ENCODE data around the gene ARHGAP11A. TPM values are rescaled to one million over a fixed set of nuclear protein-coding genes. Genes with fewer than 3 reads are reported as not detected.
"Not testable (repeated sequence)": the region's sequence is repeated elsewhere in the genome, so short reads cannot be mapped to it uniquely, and the experiment has no call there.

Gene ARHGAP11A
- polyA plus RNA-seq, 4 donors, result 1.3 to 15.1 (median 8.2) TPM

DNA sequence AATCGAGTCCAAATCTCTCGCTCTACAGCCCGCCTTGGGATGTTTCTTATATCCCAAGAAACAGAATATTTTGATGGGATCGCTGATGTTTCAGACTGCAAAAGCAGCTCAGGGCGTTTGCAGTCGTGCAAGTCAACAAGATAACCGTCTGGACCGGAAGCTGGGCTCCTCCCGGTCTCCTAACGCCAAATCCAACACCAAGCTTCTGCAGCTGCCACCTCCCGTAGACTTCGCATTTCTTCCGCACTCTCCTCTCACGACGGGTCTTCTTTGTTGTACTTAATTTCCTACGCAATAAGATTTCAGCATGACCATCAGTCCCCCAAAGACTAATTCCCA is 623 bp upstream of the ARHGAP11A start:
- not testable (repeated sequence) for DNase-seq; H3K36me3 ChIP-seq (ENCODE audit: control insufficient read depth in 3 of 3, insufficient read depth in 2 of 3, low read depth in 1 of 3, low read length in 3 of 3); FAIRE-seq; H3K27me3 ChIP-seq (ENCODE audit: control insufficient read depth in 3 of 3, insufficient read depth in 3 of 3, low read length in 3 of 3); H3K9me3 ChIP-seq (ENCODE audit: control insufficient read depth in 2 of 2, insufficient read depth in 1 of 2, low read depth in 1 of 2, low read length in 1 of 2); H3K4me1 ChIP-seq (ENCODE audit: control insufficient read depth in 3 of 3, insufficient read depth in 2 of 3, low read depth in 1 of 3, low read length in 2 of 3)
- H3K4me3 ChIP-seq (ENCODE audit: low read depth in 1 of 3, low read length in 3 of 3), result peak overlapping the region in 2 of 3 donors; percentile 59 to 66
- WGBS, 3 donors, result 0 to 1% (median 0%) methylated on average over 7 to 11 of the region's 16 CpGs
- H3K27ac ChIP-seq (ENCODE audit: low read depth in 1 of 3, low read length in 2 of 3), result peak overlapping the region; percentile 41 to 88 (median 82)

DNA sequence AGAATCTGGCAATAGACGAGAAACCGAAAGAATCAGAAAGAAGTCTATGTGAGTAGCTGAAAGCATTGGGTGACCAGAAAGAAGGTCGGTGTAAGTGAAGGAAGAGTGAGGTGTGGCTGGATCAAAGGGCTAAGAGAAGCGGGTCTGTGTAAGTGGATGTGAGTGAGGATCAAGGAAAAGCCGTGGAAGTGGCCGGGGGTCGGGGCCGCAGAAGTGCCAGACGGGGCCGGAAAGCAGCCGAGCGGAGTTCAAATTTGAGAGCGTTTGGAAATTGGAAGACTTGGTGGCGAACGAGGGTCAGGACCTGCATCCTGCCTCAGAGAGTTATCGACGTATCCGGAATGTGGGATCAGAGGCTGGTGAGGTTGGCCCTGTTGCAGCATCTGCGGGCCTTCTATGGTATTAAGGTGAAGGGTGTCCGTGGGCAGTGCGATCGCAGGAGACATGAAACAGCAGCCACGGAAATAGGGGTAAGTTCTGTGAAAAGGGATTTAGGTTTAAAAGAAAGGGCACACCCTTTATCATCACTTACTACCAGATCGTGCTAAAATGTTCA is 645 bp downstream of the ARHGAP11A start:
- H3K4me1 ChIP-seq (ENCODE audit: control insufficient read depth in 3 of 3, insufficient read depth in 2 of 3, low read depth in 1 of 3, low read length in 2 of 3); FAIRE-seq; H3K27me3 ChIP-seq (ENCODE audit: control insufficient read depth in 3 of 3, insufficient read depth in 3 of 3, low read length in 3 of 3); H3K9me3 ChIP-seq (ENCODE audit: control insufficient read depth in 2 of 2, insufficient read depth in 1 of 2, low read depth in 1 of 2, low read length in 1 of 2); H3K36me3 ChIP-seq (ENCODE audit: control insufficient read depth in 3 of 3, insufficient read depth in 2 of 3, low read depth in 1 of 3, low read length in 3 of 3): not testable (repeated sequence)
- Histone ChIP-seq H3K27ac (ENCODE audit: low read depth in 1 of 3, low read length in 2 of 3) (peak overlapping the region in 2 of 3 donors; percentile 58 to 88), H3K4me3 (ENCODE audit: low read depth in 1 of 3, low read length in 3 of 3) (peak overlapping the region; percentile 46 to 66 (median 59))
- DNase-seq, result peak in 1 of 2 donors; percentile 21
- 0% methylated on average over 11 to 18 of the region's 24 CpGs for WGBS, 3 donors

DNA sequence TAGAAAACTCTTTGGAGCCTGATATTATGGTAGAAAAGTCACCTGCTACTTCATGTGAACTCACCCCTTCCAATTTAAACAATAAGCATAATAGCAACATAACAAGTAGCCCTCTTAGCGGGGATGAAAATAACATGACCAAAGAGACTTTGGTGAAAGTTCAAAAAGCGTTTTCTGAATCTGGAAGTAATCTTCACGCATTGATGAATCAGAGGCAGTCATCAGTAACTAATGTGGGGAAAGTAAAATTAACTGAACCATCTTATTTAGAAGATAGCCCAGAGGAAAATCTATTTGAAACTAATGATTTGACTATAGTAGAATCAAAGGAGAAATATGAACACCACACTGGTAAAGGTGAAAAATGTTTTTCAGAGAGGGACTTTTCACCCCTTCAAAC is 21.1 kb downstream of the ARHGAP11A start:
- H3K4me1 ChIP-seq (ENCODE audit: control insufficient read depth in 3 of 3, insufficient read depth in 2 of 3, low read depth in 1 of 3, low read length in 2 of 3), result no peaks in the 10 kb centered on the region
- H3K27ac ChIP-seq (ENCODE audit: low read depth in 1 of 3, low read length in 2 of 3), result no peak overlapping the region
- WGBS, 3 donors, result 88 to 95% (median 90%) methylated on average over 3 of the region's 3 CpGs
- no peak overlapping the region for H3K4me3 ChIP-seq (ENCODE audit: low read depth in 1 of 3, low read length in 3 of 3)
- no peak for DNase-seq
- FAIRE-seq, result no peak
- H3K36me3 ChIP-seq (ENCODE audit: control insufficient read depth in 3 of 3, insufficient read depth in 2 of 3, low read depth in 1 of 3, low read length in 3 of 3), result peaks cover 0 to 2% (median 2%) of the 10 kb centered on the region in 3 donors
- no peaks in the 10 kb centered on the region for H3K9me3 ChIP-seq (ENCODE audit: control insufficient read depth in 2 of 2, insufficient read depth in 1 of 2, low read depth in 1 of 2, low read length in 1 of 2)
- peaks cover 0 to 2% (median 0%) of the 10 kb centered on the region in 3 donors for H3K27me3 ChIP-seq (ENCODE audit: control insufficient read depth in 3 of 3, insufficient read depth in 3 of 3, low read length in 3 of 3)

DNA sequence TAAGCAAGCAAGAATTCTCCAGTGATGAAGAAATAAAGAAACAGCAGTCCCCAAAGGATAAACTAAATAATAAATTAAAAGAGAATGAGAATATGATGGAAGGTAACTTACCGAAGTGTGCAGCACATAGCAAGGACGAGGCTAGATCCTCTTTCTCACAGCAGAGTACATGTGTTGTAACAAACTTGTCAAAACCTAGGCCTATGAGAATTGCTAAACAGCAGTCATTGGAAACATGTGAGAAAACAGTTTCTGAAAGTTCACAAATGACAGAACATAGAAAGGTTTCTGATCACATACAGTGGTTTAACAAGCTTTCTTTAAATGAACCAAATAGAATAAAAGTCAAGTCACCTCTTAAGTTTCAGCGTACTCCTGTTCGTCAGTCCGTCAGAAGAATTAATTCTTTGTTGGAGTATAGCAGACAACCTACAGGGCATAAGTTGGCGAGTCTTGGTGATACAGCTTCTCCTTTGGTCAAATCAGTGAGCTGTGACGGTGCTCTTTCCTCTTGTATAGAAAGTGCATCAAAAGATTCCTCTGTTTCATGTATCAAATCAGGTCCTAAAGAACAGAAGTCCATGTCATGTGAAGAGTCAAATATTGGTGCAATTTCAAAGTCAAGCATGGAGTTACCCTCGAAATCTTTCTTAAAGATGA is 21.7 kb downstream of the ARHGAP11A start:
- no peaks in the 10 kb centered on the region for H3K9me3 ChIP-seq (ENCODE audit: control insufficient read depth in 2 of 2, insufficient read depth in 1 of 2, low read depth in 1 of 2, low read length in 1 of 2)
- no peak for FAIRE-seq
- no peak overlapping the region for H3K4me3 ChIP-seq (ENCODE audit: low read depth in 1 of 3, low read length in 3 of 3)
- peaks cover 0 to 7% (median 0%) of the 10 kb centered on the region in 3 donors for H3K27me3 ChIP-seq (ENCODE audit: control insufficient read depth in 3 of 3, insufficient read depth in 3 of 3, low read length in 3 of 3)
- H3K4me1 ChIP-seq (ENCODE audit: control insufficient read depth in 3 of 3, insufficient read depth in 2 of 3, low read depth in 1 of 3, low read length in 2 of 3), result no peaks in the 10 kb centered on the region
- DNase-seq, result no peak
- 91 to 98% (median 94%) methylated on average over 8 of the region's 8 CpGs for WGBS, 3 donors
- H3K36me3 ChIP-seq (ENCODE audit: control insufficient read depth in 3 of 3, insufficient read depth in 2 of 3, low read depth in 1 of 3, low read length in 3 of 3), result peaks cover 0 to 2% (median 2%) of the 10 kb centered on the region in 3 donors
- no peak overlapping the region for H3K27ac ChIP-seq (ENCODE audit: low read depth in 1 of 3, low read length in 2 of 3)

DNA sequence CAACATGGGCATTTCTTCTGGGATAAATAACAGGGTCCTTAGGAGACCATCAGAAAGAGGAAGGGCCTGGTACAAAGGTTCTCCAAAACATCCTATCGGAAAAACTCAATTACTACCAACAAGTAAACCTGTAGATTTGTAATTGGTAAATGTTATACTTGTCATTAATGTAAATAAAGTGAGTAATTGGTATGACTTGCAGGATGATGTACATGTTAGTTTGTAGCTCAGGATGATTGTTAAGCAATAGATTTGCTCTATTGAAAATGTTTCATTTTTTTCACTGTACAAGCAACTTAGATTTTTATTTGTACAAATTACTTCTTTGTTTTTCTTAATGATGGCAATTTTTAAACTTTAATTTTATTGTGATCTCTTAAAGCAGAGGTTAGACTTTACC is 22.4 kb downstream of the ARHGAP11A start:
- Histone ChIP-seq H3K9me3 (ENCODE audit: control insufficient read depth in 2 of 2, insufficient read depth in 1 of 2, low read depth in 1 of 2, low read length in 1 of 2) (no peaks in the 10 kb centered on the region), H3K4me1 (ENCODE audit: control insufficient read depth in 3 of 3, insufficient read depth in 2 of 3, low read depth in 1 of 3, low read length in 2 of 3) (no peaks in the 10 kb centered on the region), H3K27ac (ENCODE audit: low read depth in 1 of 3, low read length in 2 of 3) (no peak overlapping the region), H3K4me3 (ENCODE audit: low read depth in 1 of 3, low read length in 3 of 3) (no peak overlapping the region), H3K27me3 (ENCODE audit: control insufficient read depth in 3 of 3, insufficient read depth in 3 of 3, low read length in 3 of 3) (peaks cover 0 to 7% (median 0%) of the 10 kb centered on the region in 3 donors), H3K36me3 (ENCODE audit: control insufficient read depth in 3 of 3, insufficient read depth in 2 of 3, low read depth in 1 of 3, low read length in 3 of 3) (peaks cover 0 to 2% (median 2%) of the 10 kb centered on the region in 3 donors)
- no peak for FAIRE-seq
- 100% methylated on average over 1 of the region's 1 CpG for WGBS, 3 donors
- no peak for DNase-seq

DNA sequence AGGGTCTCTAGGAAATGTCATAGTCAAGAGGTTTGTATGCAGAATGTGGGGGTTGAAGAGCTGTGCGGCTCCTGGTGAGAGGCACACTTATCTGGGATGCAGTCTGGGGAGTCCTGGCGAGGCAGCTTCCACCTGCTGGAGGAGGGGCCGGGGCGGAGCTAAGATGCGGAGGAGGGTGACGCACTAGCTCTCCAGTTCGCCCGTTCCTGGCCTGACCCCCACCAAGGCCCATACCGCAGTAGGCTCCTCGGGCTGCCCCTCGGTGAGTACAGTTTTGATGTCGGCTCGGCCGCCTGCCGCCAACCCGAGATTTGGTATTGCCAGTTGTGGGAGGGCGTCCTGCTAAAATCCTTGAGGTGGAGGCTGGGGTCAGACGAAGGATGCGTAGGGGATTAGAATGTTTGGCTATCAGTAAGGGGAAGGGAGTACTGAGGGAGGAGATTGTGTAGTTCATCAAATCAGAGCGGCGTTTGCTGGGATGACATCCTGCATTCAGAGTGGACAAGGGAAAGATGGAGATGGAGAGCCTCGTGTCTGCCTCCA is 26.3 kb downstream of the ARHGAP11A start, which contains the start of gene SCG5:
SCG5 (plus strand) TSS at position 194 of the 543 bp plus-strand sequence. CDS start 1,883 bp downstream, outside the sequence.
- no peaks in the 10 kb centered on the region for H3K4me1 ChIP-seq (ENCODE audit: control insufficient read depth in 3 of 3, insufficient read depth in 2 of 3, low read depth in 1 of 3, low read length in 2 of 3)
- peak within 1 kb of the TSS in 1 of 3 donors; percentile 48 for H3K27ac ChIP-seq (ENCODE audit: low read depth in 1 of 3, low read length in 2 of 3)
- H3K4me3 ChIP-seq (ENCODE audit: low read depth in 1 of 3, low read length in 3 of 3), result peak within 1 kb of the TSS in 2 of 3 donors; percentile 31 to 40
- H3K36me3 ChIP-seq (ENCODE audit: control insufficient read depth in 3 of 3, insufficient read depth in 2 of 3, low read depth in 1 of 3, low read length in 3 of 3), result no peaks in the 10 kb centered on the region
- H3K27me3 ChIP-seq (ENCODE audit: control insufficient read depth in 3 of 3, insufficient read depth in 3 of 3, low read length in 3 of 3), result peaks cover 0 to 7% (median 0%) of the 10 kb centered on the region in 3 donors
- DNase-seq, result peak; percentile 19 to 51
- H3K9me3 ChIP-seq (ENCODE audit: control insufficient read depth in 2 of 2, insufficient read depth in 1 of 2, low read depth in 1 of 2, low read length in 1 of 2), result no peaks in the 10 kb centered on the region
- no peak for FAIRE-seq
- WGBS, 3 donors, result 15 to 22% (median 19%) methylated on average over 22 of the region's 22 CpGs

DNA sequence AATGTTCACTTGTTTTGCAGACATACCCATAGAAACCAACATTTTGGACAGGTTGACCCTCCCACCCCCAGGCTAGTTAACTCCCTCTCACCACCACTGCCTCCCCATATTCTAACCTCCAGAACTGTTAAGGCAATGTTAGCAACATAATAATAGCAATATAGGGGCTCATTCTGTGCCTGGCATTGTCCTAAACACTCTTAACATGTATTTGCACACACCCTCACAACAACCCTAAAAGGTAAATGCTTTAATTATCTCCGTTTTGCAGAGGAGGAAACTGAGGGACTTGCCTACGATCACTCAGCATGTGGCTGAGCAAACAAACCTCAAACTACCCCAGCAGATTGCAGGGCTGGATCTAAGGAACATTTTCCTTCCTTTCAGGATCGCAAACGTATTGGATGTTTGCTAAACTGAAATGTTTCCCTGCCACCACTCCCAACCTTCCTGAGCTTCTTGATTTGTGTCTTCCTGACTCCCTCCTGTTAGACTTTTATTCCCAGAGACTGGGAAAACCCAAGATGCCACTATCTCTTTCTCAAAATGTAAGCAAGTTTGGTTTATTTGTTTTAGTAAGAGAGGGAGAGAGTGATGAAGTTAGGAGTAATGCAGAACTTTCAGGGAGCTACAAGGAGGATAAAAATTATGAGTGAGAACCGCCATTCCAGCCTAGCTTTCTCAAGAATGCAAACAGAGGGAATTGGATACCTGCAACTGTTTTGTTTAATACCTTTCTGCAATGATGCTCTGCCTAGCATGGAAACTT is 27.5 kb downstream of the ARHGAP11A start:
- FAIRE-seq (no peak), DNase-seq (no peak)
- Histone ChIP-seq H3K27me3 (ENCODE audit: control insufficient read depth in 3 of 3, insufficient read depth in 3 of 3, low read length in 3 of 3) (peaks cover 0 to 7% (median 0%) of the 10 kb centered on the region in 3 donors), H3K36me3 (ENCODE audit: control insufficient read depth in 3 of 3, insufficient read depth in 2 of 3, low read depth in 1 of 3, low read length in 3 of 3) (no peaks in the 10 kb centered on the region), H3K4me1 (ENCODE audit: control insufficient read depth in 3 of 3, insufficient read depth in 2 of 3, low read depth in 1 of 3, low read length in 2 of 3) (no peaks in the 10 kb centered on the region), H3K9me3 (ENCODE audit: control insufficient read depth in 2 of 2, insufficient read depth in 1 of 2, low read depth in 1 of 2, low read length in 1 of 2) (no peaks in the 10 kb centered on the region), H3K27ac (ENCODE audit: low read depth in 1 of 3, low read length in 2 of 3) (no peak overlapping the region), H3K4me3 (ENCODE audit: low read depth in 1 of 3, low read length in 3 of 3) (no peak overlapping the region)
- WGBS, 3 donors, result 63 to 70% (median 66%) methylated on average over 5 of the region's 5 CpGs

DNA sequence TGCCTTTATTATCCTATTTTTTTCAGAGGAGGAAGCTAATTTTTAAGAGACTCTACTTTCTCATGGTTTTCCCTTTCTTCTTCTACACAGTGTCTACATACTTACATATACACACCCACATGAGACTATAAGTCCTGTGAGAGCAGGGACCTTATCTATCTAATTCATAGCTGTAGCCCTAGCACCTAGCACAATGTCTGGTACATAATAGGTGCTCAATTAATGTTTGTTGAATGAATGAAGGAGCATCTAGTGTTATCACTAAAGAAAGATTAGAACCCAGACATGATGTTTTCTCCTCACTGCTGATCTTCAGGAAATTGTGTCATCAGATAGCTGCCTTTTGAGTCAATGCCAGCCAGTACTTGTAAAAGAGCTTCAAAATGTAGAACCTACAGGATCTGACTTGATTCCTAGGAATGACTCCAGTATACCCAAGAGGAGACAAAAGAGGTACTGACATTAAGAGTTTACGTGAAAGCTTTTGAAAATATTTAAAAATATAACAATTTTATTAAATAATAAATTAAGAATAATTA is 28.7 kb downstream of the ARHGAP11A start:
- H3K9me3 ChIP-seq (ENCODE audit: control insufficient read depth in 2 of 2, insufficient read depth in 1 of 2, low read depth in 1 of 2, low read length in 1 of 2), result no peaks in the 10 kb centered on the region
- no peaks in the 10 kb centered on the region for H3K4me1 ChIP-seq (ENCODE audit: control insufficient read depth in 3 of 3, insufficient read depth in 2 of 3, low read depth in 1 of 3, low read length in 2 of 3)
- FAIRE-seq (no peak), DNase-seq (no peak)
- no peak overlapping the region for H3K27ac ChIP-seq (ENCODE audit: low read depth in 1 of 3, low read length in 2 of 3)
- WGBS, 3 donors, result 98 to 100% (median 100%) methylated on average over 1 of the region's 1 CpG
- H3K36me3 ChIP-seq (ENCODE audit: control insufficient read depth in 3 of 3, insufficient read depth in 2 of 3, low read depth in 1 of 3, low read length in 3 of 3), result no peaks in the 10 kb centered on the region
- H3K27me3 ChIP-seq (ENCODE audit: control insufficient read depth in 3 of 3, insufficient read depth in 3 of 3, low read length in 3 of 3), result peaks cover 0 to 7% (median 0%) of the 10 kb centered on the region in 3 donors
- no peak overlapping the region for H3K4me3 ChIP-seq (ENCODE audit: low read depth in 1 of 3, low read length in 3 of 3)

Data from small intestine (tissue), 7 donors.